Measurements from ENCODE around the gene RHOC.
A peak's percentile ranks its signal among the peaks of the same experiment; 100 is the strongest.
"Not testable (repeated sequence)": the region's sequence is repeated elsewhere in the genome, so short reads cannot be mapped to it uniquely, and the experiment has no call there.

The RHOC gene

DNA sequence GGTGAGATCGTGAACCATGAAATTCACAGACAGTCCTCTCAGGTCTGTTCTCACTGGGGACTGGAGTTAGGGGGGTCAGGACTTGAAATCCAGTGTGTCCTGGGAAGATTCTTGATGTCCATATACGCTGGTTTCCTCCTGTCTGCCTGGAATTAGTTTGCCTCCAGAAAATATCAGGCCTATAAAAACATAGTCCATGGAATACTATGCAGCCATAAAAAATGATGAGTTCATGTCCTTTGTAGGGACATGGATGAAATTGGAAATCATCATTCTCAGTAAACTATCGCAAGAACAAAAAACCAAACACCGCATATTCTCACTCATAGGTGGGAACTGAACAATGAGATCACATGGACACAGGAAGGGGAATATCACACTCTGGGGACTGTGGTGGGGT, 17.3 kb upstream of the RHOC start:
- not testable (repeated sequence) for H3K27ac ChIP-seq (ENCODE audit: low read depth, low read length); H3K4me3 ChIP-seq (ENCODE audit: low read depth, low read length); H4K8ac ChIP-seq (ENCODE audit: low read depth, low read length); H3K9me3 ChIP-seq (ENCODE audit: insufficient read depth, low read depth, low read length); H2BK12ac ChIP-seq (ENCODE audit: low read length); H3K79me2 ChIP-seq (ENCODE audit: control insufficient read depth, insufficient read depth, low read length, poor library complexity); H3K9ac ChIP-seq (ENCODE audit: low read length); H2AFZ ChIP-seq (ENCODE audit: insufficient read depth, low read length, poor library complexity); H3K36me3 ChIP-seq (ENCODE audit: control insufficient read depth in 1 of 2, insufficient read depth in 2 of 2, low read length in 2 of 2); H2BK5ac ChIP-seq (ENCODE audit: low read depth, low read length, poor library complexity); DNase-seq; H3K27me3 ChIP-seq (ENCODE audit: insufficient read depth, low read length); H3K4ac ChIP-seq (ENCODE audit: low read depth, low read length); H2AK5ac ChIP-seq (ENCODE audit: low read length); H4K91ac ChIP-seq (ENCODE audit: low read depth, low read length); H3K14ac ChIP-seq (ENCODE audit: low read length); H3K4me2 ChIP-seq (ENCODE audit: low read length); H3K23ac ChIP-seq (ENCODE audit: low read length); H3K79me1 ChIP-seq (ENCODE audit: low read length); H4K12ac ChIP-seq (ENCODE audit: low read depth, low read length); H3K18ac ChIP-seq (ENCODE audit: low read length); H2BK120ac ChIP-seq (ENCODE audit: insufficient read depth, low read length, poor library complexity)
- no CpG with 5 or more reads among the region's 4 CpGs for WGBS (ENCODE audit: extremely low coverage, insufficient coverage, insufficient read length)
- peaks cover 9 to 11% of the 10 kb centered on the region in 2 experiments for H3K4me1 ChIP-seq (ENCODE audit: control insufficient read depth in 1 of 2, insufficient read depth in 2 of 2, low read length in 2 of 2)

DNA sequence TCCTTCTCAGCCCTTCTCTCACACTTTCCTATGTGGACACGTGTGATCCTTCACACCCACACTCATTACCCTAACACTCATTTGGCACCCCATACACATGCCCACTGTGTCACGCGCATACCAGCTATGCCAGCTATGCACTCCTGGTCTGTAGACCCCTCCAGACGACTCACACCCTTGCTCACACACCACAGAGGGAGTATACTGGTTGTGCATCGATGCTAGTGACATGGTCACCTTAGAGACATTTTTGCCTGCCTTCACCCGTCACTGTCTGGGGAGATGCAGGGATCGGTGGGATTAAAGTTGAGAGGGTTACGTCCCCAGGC, 16.5 kb upstream of the RHOC start:
- Histone ChIP-seq H3K79me1 (ENCODE audit: low read length) (no peaks in the 10 kb centered on the region), H2AFZ (ENCODE audit: insufficient read depth, low read length, poor library complexity) (no peak overlapping the region), H3K4me1 (ENCODE audit: control insufficient read depth in 1 of 2, insufficient read depth in 2 of 2, low read length in 2 of 2) (peaks cover 9 to 11% of the 10 kb centered on the region in 2 experiments), H3K27ac (ENCODE audit: low read depth, low read length) (no peak overlapping the region), H3K4me2 (ENCODE audit: low read length) (no peak overlapping the region), H3K18ac (ENCODE audit: low read length) (no peak overlapping the region), H3K79me2 (ENCODE audit: control insufficient read depth, insufficient read depth, low read length, poor library complexity) (no peaks in the 10 kb centered on the region), H2BK5ac (ENCODE audit: low read depth, low read length, poor library complexity) (no peak overlapping the region), H2BK12ac (ENCODE audit: low read length) (no peak overlapping the region), H3K27me3 (ENCODE audit: insufficient read depth, low read length) (no peaks in the 10 kb centered on the region), H3K14ac (ENCODE audit: low read length) (no peak overlapping the region), H3K36me3 (ENCODE audit: control insufficient read depth in 1 of 2, insufficient read depth in 2 of 2, low read length in 2 of 2) (no peaks in the 10 kb centered on the region), H3K23ac (ENCODE audit: low read length) (no peak overlapping the region), H4K8ac (ENCODE audit: low read depth, low read length) (no peak overlapping the region), H4K91ac (ENCODE audit: low read depth, low read length) (no peak overlapping the region), H2BK120ac (ENCODE audit: insufficient read depth, low read length, poor library complexity) (no peak overlapping the region), H3K4ac (ENCODE audit: low read depth, low read length) (no peak overlapping the region), H2AK5ac (ENCODE audit: low read length) (no peak overlapping the region), H3K9me3 (ENCODE audit: insufficient read depth, low read depth, low read length) (no peaks in the 10 kb centered on the region), H3K4me3 (ENCODE audit: low read depth, low read length) (no peak overlapping the region), H4K12ac (ENCODE audit: low read depth, low read length) (no peak overlapping the region), H3K9ac (ENCODE audit: low read length) (no peak overlapping the region)
- WGBS (ENCODE audit: extremely low coverage, insufficient coverage, insufficient read length): no CpG with 5 or more reads among the region's 8 CpGs
- DNase-seq: no peak

GRCh38 chr1:112722601-112723510, 15.9 kb upstream of the RHOC start:
- H2BK5ac ChIP-seq (ENCODE audit: low read depth, low read length, poor library complexity): no peak overlapping the region
- H3K27ac ChIP-seq (ENCODE audit: low read depth, low read length): no peak overlapping the region
- no peaks in the 10 kb centered on the region for H3K9me3 ChIP-seq (ENCODE audit: insufficient read depth, low read depth, low read length)
- H3K9ac ChIP-seq (ENCODE audit: low read length): no peak overlapping the region
- no peaks in the 10 kb centered on the region for H3K36me3 ChIP-seq (ENCODE audit: control insufficient read depth in 1 of 2, insufficient read depth in 2 of 2, low read length in 2 of 2)
- peak overlapping the region; percentile 64 for H2AFZ ChIP-seq (ENCODE audit: insufficient read depth, low read length, poor library complexity)
- no peaks in the 10 kb centered on the region for H3K27me3 ChIP-seq (ENCODE audit: insufficient read depth, low read length)
- H2BK120ac ChIP-seq (ENCODE audit: insufficient read depth, low read length, poor library complexity): no peak overlapping the region
- H3K23ac ChIP-seq (ENCODE audit: low read length): no peak overlapping the region
- H3K4me2 ChIP-seq (ENCODE audit: low read length): peak overlapping the region; percentile 39
- H3K79me1 ChIP-seq (ENCODE audit: low read length): no peaks in the 10 kb centered on the region
- H3K4ac ChIP-seq (ENCODE audit: low read depth, low read length): no peak overlapping the region
- peak overlapping the region; percentile 68 for H4K8ac ChIP-seq (ENCODE audit: low read depth, low read length)
- H3K18ac ChIP-seq (ENCODE audit: low read length): no peak overlapping the region
- no peak overlapping the region for H4K91ac ChIP-seq (ENCODE audit: low read depth, low read length)
- H2BK12ac ChIP-seq (ENCODE audit: low read length): no peak overlapping the region
- H3K79me2 ChIP-seq (ENCODE audit: control insufficient read depth, insufficient read depth, low read length, poor library complexity): no peaks in the 10 kb centered on the region
- no peak overlapping the region for H3K4me3 ChIP-seq (ENCODE audit: low read depth, low read length)
- no peak overlapping the region for H3K14ac ChIP-seq (ENCODE audit: low read length)
- H4K12ac ChIP-seq (ENCODE audit: low read depth, low read length): no peak overlapping the region
- H2AK5ac ChIP-seq (ENCODE audit: low read length): no peak overlapping the region
- peaks cover 9 to 11% of the 10 kb centered on the region in 2 experiments for H3K4me1 ChIP-seq (ENCODE audit: control insufficient read depth in 1 of 2, insufficient read depth in 2 of 2, low read length in 2 of 2)
- peak; percentile 68 to 80 for DNase-seq
- no CpG with 5 or more reads among the region's 35 CpGs for WGBS (ENCODE audit: extremely low coverage, insufficient coverage, insufficient read length)

GRCh38 chr1:112721966-112722524, 15.1 kb upstream of the RHOC start:
- no peak overlapping the region for H2BK5ac ChIP-seq (ENCODE audit: low read depth, low read length, poor library complexity)
- peak overlapping the region; percentile 27 for H2BK120ac ChIP-seq (ENCODE audit: insufficient read depth, low read length, poor library complexity)
- peaks cover 9 to 11% of the 10 kb centered on the region in 2 experiments for H3K4me1 ChIP-seq (ENCODE audit: control insufficient read depth in 1 of 2, insufficient read depth in 2 of 2, low read length in 2 of 2)
- WGBS (ENCODE audit: extremely low coverage, insufficient coverage, insufficient read length): no CpG with 5 or more reads among the region's 10 CpGs
- no peak overlapping the region for H3K4ac ChIP-seq (ENCODE audit: low read depth, low read length)
- no peak overlapping the region for H3K4me3 ChIP-seq (ENCODE audit: low read depth, low read length)
- peak overlapping the region; percentile 52 for H2AK5ac ChIP-seq (ENCODE audit: low read length)
- no peak overlapping the region for H3K9ac ChIP-seq (ENCODE audit: low read length)
- no peak for DNase-seq
- H3K36me3 ChIP-seq (ENCODE audit: control insufficient read depth in 1 of 2, insufficient read depth in 2 of 2, low read length in 2 of 2): no peaks in the 10 kb centered on the region
- no peak overlapping the region for H3K23ac ChIP-seq (ENCODE audit: low read length)
- no peak overlapping the region for H4K12ac ChIP-seq (ENCODE audit: low read depth, low read length)
- no peaks in the 10 kb centered on the region for H3K79me1 ChIP-seq (ENCODE audit: low read length)
- H3K79me2 ChIP-seq (ENCODE audit: control insufficient read depth, insufficient read depth, low read length, poor library complexity): no peaks in the 10 kb centered on the region
- H3K14ac ChIP-seq (ENCODE audit: low read length): no peak overlapping the region
- no peaks in the 10 kb centered on the region for H3K9me3 ChIP-seq (ENCODE audit: insufficient read depth, low read depth, low read length)
- peak overlapping the region; percentile 20 for H4K91ac ChIP-seq (ENCODE audit: low read depth, low read length)
- no peak overlapping the region for H3K27ac ChIP-seq (ENCODE audit: low read depth, low read length)
- no peak overlapping the region for H2BK12ac ChIP-seq (ENCODE audit: low read length)
- peak overlapping the region; percentile 8 for H4K8ac ChIP-seq (ENCODE audit: low read depth, low read length)
- no peaks in the 10 kb centered on the region for H3K27me3 ChIP-seq (ENCODE audit: insufficient read depth, low read length)
- H3K4me2 ChIP-seq (ENCODE audit: low read length): peak overlapping the region; percentile 39
- H2AFZ ChIP-seq (ENCODE audit: insufficient read depth, low read length, poor library complexity): peak overlapping the region; percentile 56
- no peak overlapping the region for H3K18ac ChIP-seq (ENCODE audit: low read length)
